Stimulated activated CD8-positive, alpha-beta memory T cell treated with anti-CD3 and anti-CD28 coated beads, Interleukin-4, amount 100 ng/mL, for 1 hour (primary cell): ENCODE results near the gene AHNAK2.
"Not testable (repeated sequence)": the region's sequence is repeated elsewhere in the genome, so short reads cannot be mapped to it uniquely, and the experiment has no call there.

Experiments
- DNase-seq, 2 donors: peaks; one replicate each; pipeline ENCODE4 v3.0.0-alpha.2; 2020; ENCODE audit warnings: low read depth in 2 of 2, low spot score in 1 of 2

Gene AHNAK2

GRCh38 chr14:104977681-104978653 lies at the start of gene AHNAK2:
Gene AHNAK2, minus strand, starts transcription at chr14:104978374. Its CDS starts 137 bp downstream, at chr14:104978237.
- DNase-seq = no peak

DNA sequence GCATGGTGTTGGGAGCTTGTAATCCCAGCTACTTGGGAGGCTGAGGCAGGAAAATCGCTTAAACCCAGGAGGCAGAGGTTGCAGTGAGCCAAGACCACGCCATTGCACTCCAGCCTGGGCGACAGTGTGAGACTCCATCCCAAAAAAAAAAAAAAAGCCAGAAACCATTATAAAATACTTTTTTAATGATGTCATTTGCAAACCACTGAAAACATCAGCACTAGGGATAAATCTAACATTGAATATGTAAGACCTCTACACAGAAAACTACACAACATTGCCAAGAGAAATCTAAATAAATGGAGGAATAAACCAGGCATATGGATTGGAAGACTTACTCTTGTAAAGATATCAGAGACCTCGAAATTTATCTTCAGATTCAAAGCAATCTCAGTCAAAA lies 49.5 kb upstream of the AHNAK2 start:
- not testable (repeated sequence) for DNase-seq

DNA sequence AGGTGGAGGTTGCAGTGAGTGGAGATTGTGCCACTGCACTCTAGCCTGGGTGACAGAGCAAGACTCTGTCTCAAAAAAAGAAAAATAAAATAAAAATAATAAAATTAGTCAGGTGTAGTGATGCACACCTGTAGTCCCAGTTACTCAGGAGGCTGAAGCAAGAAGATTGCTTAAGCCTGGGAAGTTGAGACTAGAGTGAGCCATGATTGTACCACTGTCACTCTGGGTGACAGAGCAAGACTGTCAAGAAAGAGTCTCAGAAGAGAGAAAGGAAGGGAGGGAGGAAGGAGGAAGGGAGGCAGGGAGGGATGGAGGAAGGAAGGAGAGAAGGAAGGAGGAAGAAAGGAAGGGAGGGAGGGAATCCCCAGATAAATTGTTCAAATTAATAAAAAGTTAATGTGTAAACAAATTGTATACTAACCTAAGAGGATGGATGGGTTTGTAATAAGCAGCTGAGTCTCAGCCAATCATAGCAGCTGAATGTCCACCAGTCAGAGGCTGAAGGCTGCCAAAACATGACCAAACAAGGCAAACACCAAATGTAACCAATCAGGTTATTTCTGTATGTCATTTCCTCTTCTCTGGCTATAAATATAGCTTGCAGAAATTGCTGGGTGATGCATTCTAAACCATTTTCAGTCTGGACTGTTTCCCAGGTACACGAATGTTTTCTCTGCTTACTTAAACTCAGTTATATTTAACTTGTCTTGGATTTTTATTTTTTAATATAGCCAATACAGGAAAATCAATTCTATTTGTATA lies 48.8 kb upstream of the AHNAK2 start:
- no peak for DNase-seq

DNA sequence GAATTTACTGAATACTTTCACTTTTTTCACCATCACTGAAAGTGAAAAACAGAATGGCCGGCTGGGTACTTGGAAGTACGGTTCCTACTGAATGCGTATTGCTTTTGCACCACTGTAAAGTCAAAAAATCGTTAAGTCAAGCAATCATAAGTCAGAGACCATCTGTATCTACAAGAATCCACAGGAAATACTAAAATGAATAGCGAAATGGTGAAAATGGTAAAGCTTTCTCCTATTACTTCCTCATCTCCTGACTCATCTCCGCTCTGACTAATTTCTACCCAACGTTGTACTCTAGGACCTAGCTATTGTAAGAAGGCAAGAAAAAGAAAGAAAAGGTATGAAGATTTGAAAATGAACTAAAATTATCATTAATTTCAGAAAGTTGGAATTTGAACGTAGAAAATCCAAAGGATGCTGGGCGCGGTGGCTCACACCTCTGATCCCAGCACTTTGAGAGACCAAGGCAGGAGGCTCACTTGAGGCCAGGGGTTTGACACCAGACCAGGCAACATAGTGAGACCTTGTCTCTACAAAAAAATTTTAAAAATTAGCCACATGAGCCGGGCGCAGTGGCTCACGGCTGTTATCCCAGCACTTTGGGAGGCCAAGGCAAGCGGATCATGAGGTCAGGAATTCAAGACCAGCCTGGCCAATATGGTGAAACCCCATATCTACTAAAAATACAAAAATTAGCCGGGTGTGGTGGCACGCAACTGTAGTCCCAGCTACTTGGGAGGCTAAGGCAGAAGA lies 48.0 kb upstream of the AHNAK2 start:
- no peak for DNase-seq

- DNase-seq = no peak
Observed at GRCh38 chr14:105025429-105025828, 47.3 kb upstream of the AHNAK2 start.

DNA sequence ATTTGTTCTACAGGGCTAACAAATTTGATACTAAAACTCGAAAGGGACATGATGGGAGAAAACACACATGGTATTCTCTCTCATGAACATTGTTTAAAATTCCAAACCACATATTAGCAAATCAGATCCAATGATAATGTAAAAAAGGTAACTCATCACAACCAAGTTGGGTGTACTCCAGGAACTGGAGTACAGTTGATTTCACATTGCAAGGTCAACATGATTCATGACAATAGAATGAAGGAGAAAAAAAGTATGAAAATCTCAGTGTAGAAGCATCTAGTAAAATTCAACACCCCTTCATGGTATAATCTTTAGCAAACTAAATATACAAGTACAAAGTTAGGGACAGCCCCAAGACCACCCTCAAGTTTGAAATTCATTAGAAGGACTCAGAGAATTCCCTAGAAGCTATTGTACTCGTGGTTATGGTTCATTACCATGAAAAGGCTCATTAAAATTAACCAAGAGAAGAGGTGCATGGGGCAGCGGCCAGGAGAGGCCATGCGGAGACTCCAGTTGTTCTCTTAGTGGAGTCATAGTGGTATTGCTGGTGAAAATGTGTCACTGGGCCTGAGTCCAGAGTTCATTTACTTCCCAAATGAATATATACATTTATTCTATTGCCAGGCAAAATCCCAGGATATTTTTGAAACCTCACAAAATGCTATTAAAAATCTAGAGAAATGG lies 45.8 kb upstream of the AHNAK2 start:
- no peak for DNase-seq

GRCh38 chr14:105023144-105023543 lies 45.0 kb upstream of the AHNAK2 start:
- no peak for DNase-seq

- DNase-seq = no peak
Observed at GRCh38 chr14:105022276-105022670, 44.1 kb upstream of the AHNAK2 start.

GRCh38 chr14:105021656-105022275 lies 43.6 kb upstream of the AHNAK2 start:
- no peak for DNase-seq

GRCh38 chr14:105020815-105021655 lies 42.9 kb upstream of the AHNAK2 start, which contains the start of gene CDCA4:
Gene CDCA4, minus strand, starts transcription at chr14:105021083. Its CDS starts 9,154 bp downstream, at chr14:105011929.
- peak; percentile 96 for DNase-seq

DNA sequence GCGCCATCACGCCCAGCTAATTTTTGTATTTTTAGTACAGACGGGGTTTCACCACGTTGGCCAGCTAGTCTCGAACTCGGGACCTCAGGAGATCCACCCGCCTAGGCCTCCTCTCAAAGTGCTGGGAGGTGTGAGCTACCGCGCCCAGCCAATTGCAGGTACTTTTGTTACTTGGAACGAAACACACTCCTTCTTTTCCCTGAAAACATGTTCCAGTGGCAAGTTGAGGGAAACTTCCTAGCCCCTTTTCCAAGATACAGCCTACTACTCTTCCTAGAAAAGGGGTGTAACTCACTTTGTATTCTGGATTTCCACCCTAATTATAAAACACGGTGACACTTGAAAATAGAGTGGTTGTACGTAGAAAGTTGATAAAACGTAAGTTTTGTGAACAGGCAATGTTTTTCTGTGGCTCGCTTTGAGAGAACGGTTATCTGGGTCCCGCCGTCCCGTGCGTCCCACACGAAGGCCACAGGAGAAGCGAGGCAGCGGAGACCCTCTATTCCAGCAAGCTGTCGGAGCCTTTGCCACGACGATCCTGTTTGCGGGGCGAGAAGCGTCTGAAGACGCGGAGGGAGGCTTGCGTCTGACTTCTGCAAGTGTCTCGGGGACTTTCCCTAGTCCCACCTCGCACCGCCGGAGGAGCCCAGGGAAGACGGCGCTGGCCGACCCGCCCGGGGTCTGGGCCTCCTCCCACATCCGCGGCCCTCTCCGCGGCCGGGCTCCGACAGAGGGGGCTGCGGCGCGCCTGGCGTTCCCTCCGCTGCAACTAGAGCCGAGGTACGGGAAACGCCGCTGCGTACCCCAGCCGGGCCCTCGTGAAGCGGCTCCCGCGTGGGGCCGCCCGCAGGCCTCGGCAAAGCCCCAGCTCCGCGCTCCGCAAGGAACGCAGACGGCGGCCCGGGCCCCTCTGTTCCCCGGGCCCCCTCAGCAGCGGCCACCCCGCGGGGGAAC lies 42.0 kb upstream of the AHNAK2 start:
- peak; percentile 18 to 30 for DNase-seq

GRCh38 chr14:105018414-105018813 lies 40.2 kb upstream of the AHNAK2 start:
- DNase-seq = no peak

DNA sequence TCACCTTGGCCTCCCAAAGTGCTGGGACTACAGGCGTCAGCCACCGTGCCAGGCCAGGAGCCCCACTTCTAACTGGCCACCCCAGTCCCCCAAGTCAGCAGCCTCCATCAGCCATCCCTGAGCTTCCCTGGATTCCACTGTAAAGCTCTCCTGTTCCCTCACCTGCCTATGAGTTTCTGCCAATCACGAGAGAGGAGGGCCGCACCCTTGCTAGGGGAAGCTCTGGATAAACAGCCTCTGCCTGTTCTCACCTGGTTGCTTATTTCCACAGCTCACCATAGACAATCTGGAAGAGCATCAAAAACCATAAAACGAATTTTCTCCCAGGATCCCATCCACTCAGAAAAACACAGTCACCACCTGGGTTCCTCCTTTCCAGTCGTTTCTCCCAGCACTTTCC lies 37.7 kb upstream of the AHNAK2 start:
- no peak for DNase-seq

DNA sequence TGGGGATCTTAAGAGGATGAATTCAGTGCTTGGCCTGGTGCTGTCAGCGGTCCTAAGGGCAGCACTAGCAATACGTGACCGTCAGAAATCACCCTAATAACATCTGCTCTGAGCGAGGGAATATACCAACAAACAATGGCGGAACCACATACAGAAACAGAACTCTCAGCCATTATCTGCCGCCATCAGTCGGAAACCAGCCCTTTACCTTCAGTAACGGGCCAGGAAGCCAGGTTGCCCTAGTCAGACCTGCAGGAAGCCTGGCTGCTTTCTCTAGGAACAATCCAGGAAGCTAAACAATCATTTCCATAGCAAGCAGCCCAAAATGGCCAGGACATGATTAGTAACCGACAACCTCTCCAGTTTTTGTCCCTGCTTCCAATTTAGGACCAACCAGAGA lies 37.1 kb upstream of the AHNAK2 start:
- DNase-seq = no peak

DNA sequence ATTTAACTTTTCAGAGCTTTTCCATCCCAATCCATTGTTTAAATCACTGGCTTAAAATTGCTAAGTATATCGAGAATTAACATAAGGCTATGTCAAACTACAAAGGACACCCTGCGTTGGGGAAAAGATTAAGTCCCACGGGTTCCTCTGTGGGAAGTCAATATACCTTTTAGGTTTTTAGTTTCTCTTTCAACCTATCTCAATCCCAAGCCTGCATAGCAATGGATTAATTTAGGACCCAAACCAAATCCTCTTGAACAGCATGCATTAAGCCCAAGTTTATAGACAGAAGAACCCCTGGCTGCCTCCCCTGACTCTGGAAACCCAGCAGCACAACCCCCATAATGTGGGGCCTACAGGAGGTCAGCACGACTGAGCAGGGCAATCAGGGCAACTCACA lies 36.5 kb upstream of the AHNAK2 start:
- no peak for DNase-seq

- no peak for DNase-seq
Observed at GRCh38 chr14:105014032-105014431, 35.9 kb upstream of the AHNAK2 start.

DNA sequence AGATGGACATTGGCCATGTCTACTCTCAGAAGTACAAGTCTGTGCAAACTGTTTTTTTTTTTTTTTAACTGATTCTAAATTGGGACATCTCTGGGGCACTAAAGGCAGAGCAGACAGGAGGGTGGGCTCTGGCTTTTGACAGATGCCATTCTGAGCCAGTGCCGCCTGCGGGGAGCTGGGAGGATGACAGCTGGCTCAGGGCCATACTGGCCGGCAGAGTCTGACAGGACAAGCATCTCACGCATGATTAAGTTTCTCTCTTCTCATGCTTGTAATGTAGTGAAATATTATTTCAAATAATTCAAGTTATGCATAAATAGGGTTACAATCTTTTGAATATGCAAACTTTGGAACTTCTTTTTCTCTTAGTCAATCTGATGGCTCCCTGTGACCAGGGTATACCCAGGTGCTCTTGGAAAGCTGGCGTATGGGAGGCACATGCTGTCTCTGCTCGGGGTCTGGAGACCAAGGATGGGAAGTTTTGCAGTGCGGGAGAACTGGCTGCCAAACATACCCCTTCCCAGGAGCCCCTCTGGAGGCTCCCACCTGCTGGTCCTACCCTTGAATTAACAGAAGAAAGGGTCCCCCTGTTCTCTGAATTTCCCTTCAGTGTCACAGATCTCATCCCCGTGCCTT lies 35.1 kb upstream of the AHNAK2 start:
- DNase-seq = no peak
